Left lobe of liver (tissue), 2 donors: ENCODE data around the gene CKAP2. TPM values are rescaled to one million over a fixed set of nuclear protein-coding genes. Genes with fewer than 3 reads are reported as not detected.
"Not testable (repeated sequence)": the region's sequence is repeated elsewhere in the genome, so short reads cannot be mapped to it uniquely, and the experiment has no call there.

Experiments
- ATAC-seq: fragments of 200-7000 bp; cut with Tn5 transposase; one replicate; pipeline ENCODE4 v1.9.1; 2020; ENCODE audit warnings: mild to moderate bottlenecking, moderate library complexity
- DNase-seq: peaks from one replicate; pipeline ENCODE4 v3.0.0-alpha.2; 2020; ENCODE audit warnings: low spot score
- total RNA-seq: library from RNA; stranded (reverse); gene quantifications from one replicate; pipeline ENCODE4 v1.2.1, GENCODE V29; 2021
- donor health status: DM: no; HTN: no; CAD: no; lungs with moderate emphysema.
- donor health status: DM: no; HTN: yes; CAD: no.

The CKAP2 gene
- total RNA-seq = 1.7 TPM

GRCh38 chr13:52454820-52455676, at the start of gene CKAP2:
Gene CKAP2 (plus strand): TSS chr13:52455478. CDS start chr13:52455557, 79 bp downstream.
- peak; percentile 85 for ATAC-seq
- peak; percentile 92 for DNase-seq

GRCh38 chr13:52405767-52406494, 49.3 kb upstream of the CKAP2 start, which contains the start of gene THSD1:
Gene THSD1 (minus strand): TSS chr13:52406172. CDS start chr13:52402600, 3,572 bp downstream.
- DNase-seq = peak; percentile 72
- peak; percentile 89 for ATAC-seq

GRCh38 chr13:52406629-52407028, 48.6 kb upstream of the CKAP2 start:
- ATAC-seq = peak; percentile 69
- DNase-seq = no peak

GRCh38 chr13:52407436-52407835, 47.8 kb upstream of the CKAP2 start:
- ATAC-seq, DNase-seq: not testable (repeated sequence)

- not testable (repeated sequence) for DNase-seq
These were observed 47.1 kb upstream of the CKAP2 start for GRCh38 chr13:52408071-52408658.

GRCh38 chr13:52411629-52412028, 43.6 kb upstream of the CKAP2 start:
- peak; percentile 86 for ATAC-seq
- DNase-seq = no peak

More at GRCh38 chr13:52408071-52408658, 47.1 kb upstream of the CKAP2 start:
- not testable (repeated sequence) for ATAC-seq

- DNase-seq = no peak
These were observed 43.1 kb upstream of the CKAP2 start for GRCh38 chr13:52412128-52412527.

GRCh38 chr13:52414051-52414450, 41.2 kb upstream of the CKAP2 start:
- ATAC-seq = no peak
- DNase-seq = no peak

More at GRCh38 chr13:52412128-52412527, 43.1 kb upstream of the CKAP2 start:
- ATAC-seq = peak; percentile 38

GRCh38 chr13:52414963-52415362, 40.3 kb upstream of the CKAP2 start:
- ATAC-seq (no peak), DNase-seq (no peak)

GRCh38 chr13:52419080-52419479, 36.2 kb upstream of the CKAP2 start:
- DNase-seq (no peak), ATAC-seq (no peak)

- ATAC-seq = no peak
- no peak for DNase-seq
These were observed 34.1 kb upstream of the CKAP2 start for GRCh38 chr13:52421216-52421615.

GRCh38 chr13:52428295-52428694, 27.0 kb upstream of the CKAP2 start:
- ATAC-seq (no peak), DNase-seq (no peak)

- DNase-seq (no peak), ATAC-seq (no peak)
These were observed 22.8 kb upstream of the CKAP2 start for GRCh38 chr13:52432456-52432855.

- no peak for ATAC-seq
- no peak for DNase-seq
These were observed 9.0 kb upstream of the CKAP2 start for GRCh38 chr13:52446265-52446664.

GRCh38 chr13:52447354-52447753, 7.9 kb upstream of the CKAP2 start:
- ATAC-seq (no peak), DNase-seq (no peak)

- ATAC-seq (no peak), DNase-seq (no peak)
These were observed 7.3 kb upstream of the CKAP2 start for GRCh38 chr13:52447815-52448552.

- ATAC-seq (no peak), DNase-seq (no peak)
These were observed 5.8 kb upstream of the CKAP2 start for GRCh38 chr13:52449331-52450011.

- ATAC-seq (peak; percentile 88), DNase-seq (peak; percentile 97)
These were observed 5.1 kb upstream of the CKAP2 start, which contains the start of gene VPS36 for GRCh38 chr13:52450012-52450792. Gene VPS36 (minus strand): TSS chr13:52450634. CDS start chr13:52450594, 40 bp downstream.

GRCh38 chr13:52450793-52451116, 4.5 kb upstream of the CKAP2 start:
- ATAC-seq (no peak), DNase-seq (no peak)
